ENCODE data around the gene CFB. TPM values are rescaled to one million over a fixed set of nuclear protein-coding genes. Genes with fewer than 3 reads are reported as not detected.

The CFB gene
- total and polyA plus RNA-seq, 9 of the 15 experiments (the other 6 are each of a cell fraction or from before 2014, with no cell fraction given), result 0.08 to 0.91 (median 0.22) TPM; not detected in 4

- TF ChIP-seq CREB5 (CRISPR knock-in tag; IDR thresholded peaks at IDR 0.05) (peak; percentile 9; the same call in 1 of the 2 replicates), ZNF282 (CRISPR knock-in tag; IDR thresholded peaks at IDR 0.05) (no peak), HDGF (IDR thresholded peaks at IDR 0.05) (no peak), TAF7 (tag; IDR thresholded peaks at IDR 0.05) (no peak; the same call in none of the 2 replicates), STAT5A (IDR thresholded peaks at IDR 0.05; ENCODE audit: borderline replicate concordance, low read length) (0 out of 2 replicates have a peak, but pooled peaks have one; percentile 25), E2F5 (CRISPR knock-in tag; IDR thresholded peaks at IDR 0.05) (peak; percentile 94; the same call in 1 of the 2 replicates), POLR2H (tag; IDR thresholded peaks at IDR 0.05; ENCODE audit: low read depth) (peak; percentile 84), DNMT1 (IDR thresholded peaks at IDR 0.05) (0 out of 2 replicates have a peak, but pooled peaks have one; percentile 48), ZNF3 (CRISPR knock-in tag; IDR thresholded peaks at IDR 0.05) (no peak), ZFPM2 (CRISPR knock-in tag; IDR thresholded peaks at IDR 0.05) (no peak), RNF219 (CRISPR knock-in tag; IDR thresholded peaks at IDR 0.05) (no peak), NCOA1 (IDR thresholded peaks at IDR 0.05; ENCODE audit: low read depth) (peak; percentile 99), HNRNPLL (IDR thresholded peaks at IDR 0.05; ENCODE audit: low read depth, low read length, poor library complexity, severe bottlenecking) (peak; percentile 72), TCF7L2 (IDR thresholded peaks at IDR 0.05; ENCODE audit: low read depth, low read length) (no peak), SMARCB1 (IDR thresholded peaks at IDR 0.05; ENCODE audit: insufficient read length, low read depth) (no peak), ZNF395 (CRISPR knock-in tag; IDR thresholded peaks at IDR 0.05) (peak; percentile 92), ZNF274 (IDR thresholded peaks at IDR 0.05; ENCODE audit: borderline replicate concordance, low read depth, low read length) (no peak; the same call in 1 of the 2 replicates), ZNF586 (CRISPR knock-in tag; conservative IDR thresholded peaks at IDR 0.05) (no peak)
These were observed 26.3 kb downstream of the CFB start, which contains the start of gene DXO (continued) for GRCh38 chr6:31971993-31972708.
